PC-9 (cell line): ENCODE data around the gene B3GAT1. TPM values are rescaled to one million over a fixed set of nuclear protein-coding genes. Genes with fewer than 3 reads are reported as not detected.

Experiments used
- BruUV-seq: library from RNA; stranded (reverse); fragments of 400-500 nt; replicated peaks from 2 replicates; lab custom pipeline; 2021; lab: Mats Ljungman, UMichigan
- CTCF ChIA-PET: fragments of 300-600 bp; sonication (Branson Sonifier 250); formaldehyde crosslinking; loops from one replicate; lab custom pipeline; 2022; ENCODE audit warnings: antibody characterized with exemption; lab: Charles Lee
- POLR2A ChIA-PET: fragments of 300-600 bp; sonication (Branson Sonifier 250); formaldehyde crosslinking; loops from one replicate; lab custom pipeline; 2022; ENCODE audit warnings: antibody characterized with exemption; ENCODE audit not compliant: unreplicated experiment; lab: Charles Lee
- DNase-seq, 2 experiments: peaks; one replicate each; pipeline versions ENCODE4 v3.0.0 to v3.0.0-alpha.2; 2015 to 2022; ENCODE audit warnings: mixed read lengths in 1 of 2
- H2AFZ ChIP-seq: fragments of 200-600 bp; sonication (generic); 2 replicates; pipeline ENCODE4 v1.8.1; 2017; ENCODE audit warnings: antibody characterized with exemption
- H3F3A ChIP-seq: fragments of 200-600 bp; sonication (generic); 2 replicates; pipeline ENCODE4 v1.8.1; 2017; ENCODE audit warnings: antibody characterized with exemption, mild to moderate bottlenecking, low read depth; ENCODE audit not compliant: insufficient read depth
- H3K27ac ChIP-seq: fragments of 200-600 bp; sonication (generic); 2 replicates; pipeline ENCODE4 v1.6.1; 2016; ENCODE audit warnings: mixed run types
- H3K27me3 ChIP-seq: fragments of 200-600 bp; sonication (generic); 2 replicates; pipeline ENCODE4 v1.6.1; 2016; ENCODE audit warnings: low read depth, mixed run types; ENCODE audit not compliant: insufficient read depth
- H3K36me3 ChIP-seq: fragments of 200-600 bp; sonication (generic); 2 replicates; pipeline ENCODE4 v1.6.1; 2016; ENCODE audit warnings: low read depth, mixed run types
- H3K4me1 ChIP-seq: fragments of 200-600 bp; sonication (generic); replicated peaks from 2 replicates; pipeline ENCODE4 v1.6.1; 2016; ENCODE audit warnings: mixed run types; ENCODE audit not compliant: insufficient read depth
- H3K4me2 ChIP-seq: fragments of 200-600 bp; sonication (generic); 2 replicates; pipeline ENCODE4 v1.6.1; 2017; ENCODE audit warnings: mixed run types
- H3K4me3 ChIP-seq: fragments of 200-600 bp; sonication (generic); 2 replicates; pipeline ENCODE4 v1.6.1; 2016; ENCODE audit warnings: mixed run types
- H3K79me2 ChIP-seq: fragments of 200-600 bp; sonication (generic); 2 replicates; pipeline ENCODE4 v1.6.1; 2017; ENCODE audit warnings: low read depth, mixed run types
- H3K9me2 ChIP-seq: fragments of 200-600 bp; sonication (generic); 2 replicates; pipeline ENCODE4 v1.8.1; 2017; ENCODE audit warnings: mild to moderate bottlenecking; ENCODE audit not compliant: insufficient read depth
- H3K9me3 ChIP-seq: fragments of 200-600 bp; sonication (generic); 2 replicates; pipeline ENCODE4 v1.8.1; 2016; ENCODE audit warnings: low read depth; ENCODE audit not compliant: insufficient read depth
- H4K20me1 ChIP-seq: fragments of 200-600 bp; sonication (generic); 2 replicates; pipeline ENCODE4 v1.8.1; 2017; ENCODE audit not compliant: insufficient read depth
- CTCF ChIP-seq: fragments of 200-600 bp; sonication (generic); conservative IDR thresholded peaks from 2 replicates; pipeline ENCODE4 v1.6.1; 2017; ENCODE audit warnings: mixed run types, antibody characterized with exemption, mild to moderate bottlenecking, moderate library complexity
- EZH2 ChIP-seq: fragments of 200-600 bp; sonication (generic); IDR thresholded peaks from 2 replicates; pipeline ENCODE4 v1.8.0; 2017; ENCODE audit warnings: antibody characterized with exemption, low read depth
- intact Hi-C: fragments of 100-400 bp; cut with micrococcal nuclease; formaldehyde crosslinking; loops from one replicate; pipeline ENCODE4 v1.10.0; 2022; ENCODE audit not compliant: unreplicated experiment
- total RNA-seq: library from RNA; stranded (reverse); gene quantifications from 2 replicates; pipeline ENCODE4 v1.2.3, GENCODE V29; 2021

The B3GAT1 gene
- total RNA-seq, 1 experiment from 2014 or later = not detected

DNA sequence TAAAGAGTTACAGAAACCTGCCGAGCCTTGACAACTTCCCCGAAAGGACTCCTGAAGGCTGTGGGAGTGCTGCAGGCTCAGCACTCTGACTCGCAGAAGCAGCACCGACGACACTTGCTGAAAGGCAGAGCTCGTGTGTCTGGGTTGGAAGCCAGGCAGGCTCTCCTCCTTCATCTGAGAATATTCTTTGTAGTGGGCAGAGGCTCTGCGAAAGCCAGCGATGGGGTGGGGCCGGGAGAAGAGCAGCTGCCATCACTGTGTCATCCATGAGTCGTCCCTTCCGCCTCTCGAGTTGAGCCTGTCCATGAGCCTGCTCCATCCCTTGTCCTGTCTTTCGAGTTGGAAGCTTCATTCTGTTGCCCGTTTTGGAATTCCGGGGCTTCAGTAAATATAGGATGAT is 68.4 kb downstream of the B3GAT1 start:
- no peak overlapping the region for H2AFZ ChIP-seq
- H3K9me3 ChIP-seq = no peaks in the 10 kb centered on the region
- ChIA-PET CTCF (no interaction called here), POLR2A (no interaction called here)
- no peaks in the 10 kb centered on the region for H4K20me1 ChIP-seq
- H3K27ac ChIP-seq = no peak overlapping the region
- H3K36me3 ChIP-seq = no peaks in the 10 kb centered on the region
- no peak overlapping the region for H3K4me2 ChIP-seq
- DNase-seq = no peak
- H3F3A ChIP-seq = peaks cover 15% of the 10 kb centered on the region
- H3K4me1 ChIP-seq = peaks cover 22% of the 10 kb centered on the region
- no peak for TF ChIP-seq CTCF
- no peak for TF ChIP-seq EZH2
- BruUV-seq = no TSS peak
- H3K79me2 ChIP-seq = peaks cover 6% of the 10 kb centered on the region; the same call in 1 of the 2 replicates
- no peaks in the 10 kb centered on the region for H3K27me3 ChIP-seq
- intact Hi-C loops = no loop called here
- no peak overlapping the region for H3K4me3 ChIP-seq
- H3K9me2 ChIP-seq = no peaks in the 10 kb centered on the region

DNA sequence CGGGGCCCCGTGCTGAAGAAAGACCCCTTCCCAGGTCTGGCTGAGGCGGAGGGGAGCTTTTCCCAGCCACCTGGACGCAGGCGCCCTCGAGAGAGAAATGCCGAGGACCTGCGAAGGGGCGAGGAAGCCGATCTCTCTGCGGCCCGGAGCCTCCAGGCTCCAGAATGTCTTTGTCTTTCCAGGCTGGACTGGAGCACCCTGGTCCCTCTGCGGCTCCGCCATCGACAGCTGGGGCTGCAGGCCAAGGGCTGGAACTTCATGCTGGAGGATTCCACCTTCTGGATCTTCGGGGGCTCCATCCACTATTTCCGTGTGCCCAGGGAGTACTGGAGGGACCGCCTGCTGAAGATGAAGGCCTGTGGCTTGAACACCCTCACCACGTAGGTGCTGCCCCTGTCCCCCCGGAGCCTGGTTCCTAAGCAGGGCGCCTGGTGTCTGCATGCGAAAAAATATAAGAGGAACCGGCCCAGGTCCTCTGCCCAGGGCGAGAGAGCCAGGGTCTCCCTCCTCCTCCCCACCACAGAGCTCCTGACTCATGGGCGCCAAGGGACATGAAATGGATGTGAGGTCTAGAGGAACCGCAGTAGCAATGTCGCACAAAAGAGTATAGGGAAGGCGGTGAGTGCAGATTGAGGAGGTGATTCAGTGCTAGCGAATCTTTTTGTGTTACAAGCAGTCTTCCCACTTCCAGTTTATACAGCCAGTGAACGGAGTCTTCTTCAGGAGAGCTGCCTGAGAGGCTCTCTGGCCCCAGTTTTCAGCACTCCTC is 69.3 kb downstream of the B3GAT1 start:
- no peak overlapping the region for H2AFZ ChIP-seq
- H4K20me1 ChIP-seq = no peaks in the 10 kb centered on the region
- H3K4me1 ChIP-seq = peaks cover 22% of the 10 kb centered on the region
- BruUV-seq = no TSS peak
- TF ChIP-seq CTCF (no peak), EZH2 (no peak)
- no peak overlapping the region for H3K27ac ChIP-seq
- intact Hi-C loops = no loop called here
- no peaks in the 10 kb centered on the region for H3K27me3 ChIP-seq
- ChIA-PET CTCF (no interaction called here), POLR2A (no interaction called here)
- H3K4me2 ChIP-seq = no peak overlapping the region
- no peaks in the 10 kb centered on the region for H3K36me3 ChIP-seq
- H3K9me2 ChIP-seq = no peaks in the 10 kb centered on the region
- H3F3A ChIP-seq = peaks cover 15% of the 10 kb centered on the region
- H3K4me3 ChIP-seq = no peak overlapping the region
- peaks cover 6% of the 10 kb centered on the region; the same call in 1 of the 2 replicates for H3K79me2 ChIP-seq
- no peaks in the 10 kb centered on the region for H3K9me3 ChIP-seq
- DNase-seq = no peak

DNA sequence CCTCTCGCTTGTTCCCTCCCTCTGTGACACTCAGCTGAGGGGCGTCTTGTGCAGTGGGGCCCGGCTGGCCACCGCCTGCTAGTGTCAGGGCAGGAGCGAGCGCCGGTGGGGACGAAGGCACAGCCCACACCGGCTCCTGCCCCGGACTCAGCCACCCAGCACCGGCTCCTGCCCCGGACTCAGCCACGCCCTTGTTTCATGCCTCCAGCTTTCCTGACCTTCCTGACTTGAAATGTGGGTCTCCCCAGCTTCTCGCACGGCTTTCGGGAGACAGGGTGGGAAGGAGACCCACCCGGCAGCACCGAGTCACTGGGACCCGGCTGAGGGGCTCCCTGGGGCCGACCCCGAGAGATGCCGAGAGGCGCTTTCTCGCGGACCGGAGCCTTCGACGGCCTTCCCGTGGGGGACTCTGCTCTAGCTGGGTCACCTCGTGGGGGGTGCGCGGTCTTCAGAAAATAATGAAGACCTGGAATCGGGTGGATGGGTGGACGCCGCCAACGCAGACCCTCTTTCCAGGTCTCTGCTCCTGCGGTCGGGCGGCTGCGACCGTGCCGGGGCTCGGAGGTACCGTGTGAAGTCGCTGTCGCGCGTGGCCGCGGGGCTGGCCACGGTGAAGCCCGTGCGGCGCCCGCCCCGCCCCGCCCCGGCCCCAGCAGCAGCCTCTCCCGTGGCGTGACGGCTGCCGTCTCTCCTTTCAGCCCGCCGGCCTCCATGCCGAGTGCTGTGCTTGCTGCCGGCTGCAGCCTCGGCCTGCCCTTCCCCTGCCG is 70.1 kb downstream of the B3GAT1 start:
- CTCF ChIA-PET = no interaction called here

More for the DNA sequence above, 70.1 kb downstream of the B3GAT1 start:
- Histone ChIP-seq H2AFZ (no peak overlapping the region), H3K4me2 (no peak overlapping the region), H3K79me2 (peaks cover 6% of the 10 kb centered on the region; the same call in 1 of the 2 replicates), H3K9me2 (no peaks in the 10 kb centered on the region), H3F3A (peaks cover 15% of the 10 kb centered on the region), H3K36me3 (no peaks in the 10 kb centered on the region), H3K9me3 (no peaks in the 10 kb centered on the region), H3K4me3 (no peak overlapping the region), H3K27ac (no peak overlapping the region), H4K20me1 (no peaks in the 10 kb centered on the region), H3K27me3 (no peaks in the 10 kb centered on the region), H3K4me1 (peaks cover 22% of the 10 kb centered on the region)
- no peak for DNase-seq
- intact Hi-C loops = no loop called here
- TF ChIP-seq CTCF = no peak
- TF ChIP-seq EZH2 = no peak
- POLR2A ChIA-PET = no interaction called here
- BruUV-seq = no TSS peak
